GM12878 (cell line): ENCODE measurements around the gene TNKS2. TPM values are rescaled to one million over a fixed set of nuclear protein-coding genes. Genes with fewer than 3 reads are reported as not detected.

ENCODE experiments used
- ASH2L ChIP-seq: fragments of 300-600, 200-600 bp; sonication (generic); IDR thresholded peaks from 2 replicates; pipeline ENCODE4 v1.6.1; 2017; ENCODE audit warnings: low read depth, mild to moderate bottlenecking, borderline replicate concordance
- BMI1 ChIP-seq: fragments of 450-650 bp; IDR thresholded peaks from 2 replicates; pipeline ENCODE4 v1.6.1; 2016; ENCODE audit warnings: mild to moderate bottlenecking, moderate library complexity, borderline replicate concordance
- ETV6 ChIP-seq, 2 experiments: fragments of 450-650 bp in 1 of 2; IDR thresholded peaks in 1 of 2; conservative IDR thresholded peaks in 1 of 2; 2 replicates each; pipeline ENCODE4 v1.6.1; 2014; ENCODE audit warnings: antibody characterized with exemption in 1 of 2, borderline replicate concordance in 1 of 2, low read depth in 1 of 2, mild to moderate bottlenecking in 1 of 2, moderate library complexity in 1 of 2
- IRF4 ChIP-seq: IDR thresholded peaks from 2 replicates; pipeline ENCODE4 v1.6.1; 2011; ENCODE audit warnings: low read depth, low read length
- NR2C1 ChIP-seq: fragments of 450-650 bp; IDR thresholded peaks from 2 replicates; pipeline ENCODE4 v1.6.1; 2017; ENCODE audit warnings: antibody characterized with exemption, mild to moderate bottlenecking, moderate library complexity
- polyA plus RNA-seq, 11 experiments: library from polyadenylated mRNA; depleted of rRNA in 4 of 11; unstranded in 6 of 11; stranded (reverse) in 5 of 11; fragments of >200 nt; fragmentation: Nextera tagmentation in 4 of 11; fragmentation: Illumina TruSeq in 1 of 11; extraction: Ambion mirVana in 4 of 11; extraction: Trizol in 1 of 11; gene quantifications; 1 replicate in 1 of 11; 2 replicates in 10 of 11; pipeline versions ENCODE4 v1.2.1 to v1.2.3, GENCODE V29; 2011 to 2016; ENCODE audit warnings: inconsistent platforms in 2 of 11, missing spikeins in 2 of 11, low read depth in 1 of 11
- total RNA-seq, 4 experiments: library from RNA; depleted of rRNA in 3 of 4; stranded (reverse); fragments of >200 nt in 3 of 4; fragmentation: Illumina TruSeq in 1 of 4; extraction: Trizol in 1 of 4; gene quantifications; 2 replicates each; pipeline versions ENCODE4 v1.2.1 to v1.2.3, GENCODE V29; 2013 to 2021
- TF ChIP-seq, protein P1 (sequence below): fragments of 450-650 bp; IDR thresholded peaks from 2 replicates; pipeline ENCODE4 v1.6.1; 2017; ENCODE audit warnings: mild to moderate bottlenecking
- TF ChIP-seq, protein P2 (sequence below): fragments of 450-650 bp; IDR thresholded peaks from 2 replicates; pipeline ENCODE4 v1.6.1; 2017; ENCODE audit warnings: mild to moderate bottlenecking, moderate library complexity
- TF ChIP-seq, protein P3 (sequence below): fragments of 450-650 bp; IDR thresholded peaks from 2 replicates; pipeline ENCODE4 v1.6.1; 2018; ENCODE audit warnings: borderline replicate concordance, mild to moderate bottlenecking; ENCODE audit not compliant: partially characterized antibody
- TF ChIP-seq, protein P4 (sequence below): fragments of 450-650 bp; IDR thresholded peaks from 2 replicates; pipeline ENCODE4 v1.6.1; 2018; ENCODE audit warnings: mild to moderate bottlenecking, low read depth, moderate library complexity; ENCODE audit not compliant: partially characterized antibody
- TF ChIP-seq, protein P5 (sequence below): fragments of 450-650 bp; IDR thresholded peaks from 2 replicates; pipeline ENCODE4 v1.6.1; 2017; ENCODE audit warnings: low read depth, mild to moderate bottlenecking, moderate library complexity

Gene TNKS2
- total and polyA plus RNA-seq, 10 of the 15 experiments (the other 5 are each of a cell fraction or from before 2014, with no cell fraction given), result 2.9 to 24.2 (median 6.9) TPM

DNA sequence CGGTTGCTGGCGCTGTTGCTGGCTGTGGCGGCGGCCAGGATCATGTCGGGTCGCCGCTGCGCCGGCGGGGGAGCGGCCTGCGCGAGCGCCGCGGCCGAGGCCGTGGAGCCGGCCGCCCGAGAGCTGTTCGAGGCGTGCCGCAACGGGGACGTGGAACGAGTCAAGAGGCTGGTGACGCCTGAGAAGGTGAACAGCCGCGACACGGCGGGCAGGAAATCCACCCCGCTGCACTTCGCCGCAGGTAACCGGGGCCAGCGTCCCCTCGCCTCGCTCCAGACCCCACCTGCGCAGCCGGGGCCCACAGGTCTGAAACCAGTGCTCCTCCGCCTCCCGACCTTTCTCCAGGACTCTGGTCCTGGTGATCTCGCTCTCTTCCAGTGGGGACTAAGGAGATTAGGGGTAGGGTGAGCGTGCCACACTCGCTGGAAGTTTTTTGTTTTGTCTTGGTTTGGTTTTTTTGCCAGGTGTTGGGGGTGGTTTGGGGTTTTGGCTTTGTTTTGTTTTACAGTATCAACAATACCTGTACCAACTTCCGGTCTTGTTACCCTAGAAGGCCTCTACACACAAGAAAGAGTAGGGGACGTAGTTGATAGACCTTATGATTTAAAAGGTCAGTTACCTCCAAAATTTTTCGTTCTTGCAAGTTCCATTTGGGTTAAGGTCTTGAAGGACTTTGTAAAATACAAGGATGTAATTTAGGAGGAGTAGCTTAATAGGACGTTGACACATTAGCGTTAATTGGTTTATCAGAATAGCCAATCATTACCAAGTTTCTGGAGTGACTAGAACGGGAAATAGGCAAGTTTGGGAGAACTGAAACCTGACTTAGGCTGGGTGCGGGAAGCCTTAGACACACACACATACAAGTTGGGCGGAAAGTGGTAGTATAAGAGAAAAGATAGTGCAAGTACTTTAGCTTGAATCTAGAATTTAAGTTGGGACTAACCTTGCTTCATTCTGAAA, 704 bp downstream of the TNKS2 start (continued):
- no peak; the same call in 1 of the 2 replicates for TF ChIP-seq ASH2L
- 0 out of 2 replicates have a peak, but pooled peaks have one; percentile 7 for TF ChIP-seq IRF4
- TF ChIP-seq, protein P1, sequence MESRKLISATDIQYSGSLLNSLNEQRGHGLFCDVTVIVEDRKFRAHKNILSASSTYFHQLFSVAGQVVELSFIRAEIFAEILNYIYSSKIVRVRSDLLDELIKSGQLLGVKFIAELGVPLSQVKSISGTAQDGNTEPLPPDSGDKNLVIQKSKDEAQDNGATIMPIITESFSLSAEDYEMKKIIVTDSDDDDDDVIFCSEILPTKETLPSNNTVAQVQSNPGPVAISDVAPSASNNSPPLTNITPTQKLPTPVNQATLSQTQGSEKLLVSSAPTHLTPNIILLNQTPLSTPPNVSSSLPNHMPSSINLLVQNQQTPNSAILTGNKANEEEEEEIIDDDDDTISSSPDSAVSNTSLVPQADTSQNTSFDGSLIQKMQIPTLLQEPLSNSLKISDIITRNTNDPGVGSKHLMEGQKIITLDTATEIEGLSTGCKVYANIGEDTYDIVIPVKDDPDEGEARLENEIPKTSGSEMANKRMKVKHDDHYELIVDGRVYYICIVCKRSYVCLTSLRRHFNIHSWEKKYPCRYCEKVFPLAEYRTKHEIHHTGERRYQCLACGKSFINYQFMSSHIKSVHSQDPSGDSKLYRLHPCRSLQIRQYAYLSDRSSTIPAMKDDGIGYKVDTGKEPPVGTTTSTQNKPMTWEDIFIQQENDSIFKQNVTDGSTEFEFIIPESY, result no peak
- TF ChIP-seq, protein P2, sequence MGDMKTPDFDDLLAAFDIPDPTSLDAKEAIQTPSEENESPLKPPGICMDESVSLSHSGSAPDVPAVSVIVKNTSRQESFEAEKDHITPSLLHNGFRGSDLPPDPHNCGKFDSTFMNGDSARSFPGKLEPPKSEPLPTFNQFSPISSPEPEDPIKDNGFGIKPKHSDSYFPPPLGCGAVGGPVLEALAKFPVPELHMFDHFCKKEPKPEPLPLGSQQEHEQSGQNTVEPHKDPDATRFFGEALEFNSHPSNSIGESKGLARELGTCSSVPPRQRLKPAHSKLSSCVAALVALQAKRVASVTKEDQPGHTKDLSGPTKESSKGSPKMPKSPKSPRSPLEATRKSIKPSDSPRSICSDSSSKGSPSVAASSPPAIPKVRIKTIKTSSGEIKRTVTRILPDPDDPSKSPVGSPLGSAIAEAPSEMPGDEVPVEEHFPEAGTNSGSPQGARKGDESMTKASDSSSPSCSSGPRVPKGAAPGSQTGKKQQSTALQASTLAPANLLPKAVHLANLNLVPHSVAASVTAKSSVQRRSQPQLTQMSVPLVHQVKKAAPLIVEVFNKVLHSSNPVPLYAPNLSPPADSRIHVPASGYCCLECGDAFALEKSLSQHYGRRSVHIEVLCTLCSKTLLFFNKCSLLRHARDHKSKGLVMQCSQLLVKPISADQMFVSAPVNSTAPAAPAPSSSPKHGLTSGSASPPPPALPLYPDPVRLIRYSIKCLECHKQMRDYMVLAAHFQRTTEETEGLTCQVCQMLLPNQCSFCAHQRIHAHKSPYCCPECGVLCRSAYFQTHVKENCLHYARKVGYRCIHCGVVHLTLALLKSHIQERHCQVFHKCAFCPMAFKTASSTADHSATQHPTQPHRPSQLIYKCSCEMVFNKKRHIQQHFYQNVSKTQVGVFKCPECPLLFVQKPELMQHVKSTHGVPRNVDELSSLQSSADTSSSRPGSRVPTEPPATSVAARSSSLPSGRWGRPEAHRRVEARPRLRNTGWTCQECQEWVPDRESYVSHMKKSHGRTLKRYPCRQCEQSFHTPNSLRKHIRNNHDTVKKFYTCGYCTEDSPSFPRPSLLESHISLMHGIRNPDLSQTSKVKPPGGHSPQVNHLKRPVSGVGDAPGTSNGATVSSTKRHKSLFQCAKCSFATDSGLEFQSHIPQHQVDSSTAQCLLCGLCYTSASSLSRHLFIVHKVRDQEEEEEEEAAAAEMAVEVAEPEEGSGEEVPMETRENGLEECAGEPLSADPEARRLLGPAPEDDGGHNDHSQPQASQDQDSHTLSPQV, result no peak
- no peak for TF ChIP-seq ETV6 (conservative IDR thresholded peaks at IDR 0.05 in 1 of 2, IDR thresholded peaks at IDR 0.05 in 1 of 2; ENCODE audit: borderline replicate concordance in 1 of 2, low read depth in 1 of 2)
- TF ChIP-seq NR2C1, result no peak
- TF ChIP-seq, protein P3, sequence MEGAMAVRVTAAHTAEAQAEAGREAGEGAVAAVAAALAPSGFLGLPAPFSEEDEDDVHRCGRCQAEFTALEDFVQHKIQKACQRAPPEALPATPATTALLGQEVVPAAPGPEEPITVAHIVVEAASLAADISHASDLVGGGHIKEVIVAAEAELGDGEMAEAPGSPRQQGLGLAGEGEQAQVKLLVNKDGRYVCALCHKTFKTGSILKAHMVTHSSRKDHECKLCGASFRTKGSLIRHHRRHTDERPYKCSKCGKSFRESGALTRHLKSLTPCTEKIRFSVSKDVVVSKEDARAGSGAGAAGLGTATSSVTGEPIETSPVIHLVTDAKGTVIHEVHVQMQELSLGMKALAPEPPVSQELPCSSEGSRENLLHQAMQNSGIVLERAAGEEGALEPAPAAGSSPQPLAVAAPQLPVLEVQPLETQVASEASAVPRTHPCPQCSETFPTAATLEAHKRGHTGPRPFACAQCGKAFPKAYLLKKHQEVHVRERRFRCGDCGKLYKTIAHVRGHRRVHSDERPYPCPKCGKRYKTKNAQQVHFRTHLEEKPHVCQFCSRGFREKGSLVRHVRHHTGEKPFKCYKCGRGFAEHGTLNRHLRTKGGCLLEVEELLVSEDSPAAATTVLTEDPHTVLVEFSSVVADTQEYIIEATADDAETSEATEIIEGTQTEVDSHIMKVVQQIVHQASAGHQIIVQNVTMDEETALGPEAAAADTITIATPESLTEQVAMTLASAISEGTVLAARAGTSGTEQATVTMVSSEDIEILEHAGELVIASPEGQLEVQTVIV, result no peak
- TF ChIP-seq, protein P4, sequence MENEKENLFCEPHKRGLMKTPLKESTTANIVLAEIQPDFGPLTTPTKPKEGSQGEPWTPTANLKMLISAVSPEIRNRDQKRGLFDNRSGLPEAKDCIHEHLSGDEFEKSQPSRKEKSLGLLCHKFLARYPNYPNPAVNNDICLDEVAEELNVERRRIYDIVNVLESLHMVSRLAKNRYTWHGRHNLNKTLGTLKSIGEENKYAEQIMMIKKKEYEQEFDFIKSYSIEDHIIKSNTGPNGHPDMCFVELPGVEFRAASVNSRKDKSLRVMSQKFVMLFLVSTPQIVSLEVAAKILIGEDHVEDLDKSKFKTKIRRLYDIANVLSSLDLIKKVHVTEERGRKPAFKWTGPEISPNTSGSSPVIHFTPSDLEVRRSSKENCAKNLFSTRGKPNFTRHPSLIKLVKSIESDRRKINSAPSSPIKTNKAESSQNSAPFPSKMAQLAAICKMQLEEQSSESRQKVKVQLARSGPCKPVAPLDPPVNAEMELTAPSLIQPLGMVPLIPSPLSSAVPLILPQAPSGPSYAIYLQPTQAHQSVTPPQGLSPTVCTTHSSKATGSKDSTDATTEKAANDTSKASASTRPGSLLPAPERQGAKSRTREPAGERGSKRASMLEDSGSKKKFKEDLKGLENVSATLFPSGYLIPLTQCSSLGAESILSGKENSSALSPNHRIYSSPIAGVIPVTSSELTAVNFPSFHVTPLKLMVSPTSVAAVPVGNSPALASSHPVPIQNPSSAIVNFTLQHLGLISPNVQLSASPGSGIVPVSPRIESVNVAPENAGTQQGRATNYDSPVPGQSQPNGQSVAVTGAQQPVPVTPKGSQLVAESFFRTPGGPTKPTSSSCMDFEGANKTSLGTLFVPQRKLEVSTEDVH, result no peak
- TF ChIP-seq BMI1, result no peak
- TF ChIP-seq, protein P5, sequence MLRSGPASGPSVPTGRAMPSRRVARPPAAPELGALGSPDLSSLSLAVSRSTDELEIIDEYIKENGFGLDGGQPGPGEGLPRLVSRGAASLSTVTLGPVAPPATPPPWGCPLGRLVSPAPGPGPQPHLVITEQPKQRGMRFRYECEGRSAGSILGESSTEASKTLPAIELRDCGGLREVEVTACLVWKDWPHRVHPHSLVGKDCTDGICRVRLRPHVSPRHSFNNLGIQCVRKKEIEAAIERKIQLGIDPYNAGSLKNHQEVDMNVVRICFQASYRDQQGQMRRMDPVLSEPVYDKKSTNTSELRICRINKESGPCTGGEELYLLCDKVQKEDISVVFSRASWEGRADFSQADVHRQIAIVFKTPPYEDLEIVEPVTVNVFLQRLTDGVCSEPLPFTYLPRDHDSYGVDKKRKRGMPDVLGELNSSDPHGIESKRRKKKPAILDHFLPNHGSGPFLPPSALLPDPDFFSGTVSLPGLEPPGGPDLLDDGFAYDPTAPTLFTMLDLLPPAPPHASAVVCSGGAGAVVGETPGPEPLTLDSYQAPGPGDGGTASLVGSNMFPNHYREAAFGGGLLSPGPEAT, result no peak
